H9 (cell line): ENCODE data around the gene PHAX. TPM values are rescaled to one million over a fixed set of nuclear protein-coding genes. Genes with fewer than 3 reads are reported as not detected.
"Not testable (repeated sequence)": the region's sequence is repeated elsewhere in the genome, so short reads cannot be mapped to it uniquely, and the experiment has no call there.

ENCODE experiments used
- DNase-seq: peaks from one replicate; pipeline ENCODE4 v3.0.0-alpha.2; 2017
- H2AFZ ChIP-seq: one replicate; pipeline ENCODE4 v1.6.1; 2013; ENCODE audit warnings: mild to moderate bottlenecking, low read length, control low read depth, moderate library complexity
- H2AK5ac ChIP-seq: 2 replicates; pipeline ENCODE4 v1.6.1; 2013; ENCODE audit warnings: low read length, control low read depth, mixed read lengths; ENCODE audit not compliant: insufficient read length
- H2BK120ac ChIP-seq: one replicate; pipeline ENCODE4 v1.6.1; 2013; ENCODE audit warnings: low read depth, mild to moderate bottlenecking, low read length, control low read depth, inconsistent platforms; ENCODE audit not compliant: poor library complexity, severe bottlenecking
- H2BK12ac ChIP-seq: 2 replicates; pipeline ENCODE4 v1.6.1; 2013; ENCODE audit warnings: low read length, control low read depth, mixed read lengths, low read depth; ENCODE audit not compliant: insufficient read length
- H2BK15ac ChIP-seq: 2 replicates; pipeline ENCODE4 v1.6.1; 2013; ENCODE audit warnings: low read depth, low read length, control low read depth
- H2BK20ac ChIP-seq: one replicate; pipeline ENCODE4 v1.6.1; 2013; ENCODE audit warnings: low read depth, mild to moderate bottlenecking, low read length, control low read depth, inconsistent platforms; ENCODE audit not compliant: poor library complexity, severe bottlenecking
- H2BK5ac ChIP-seq: 2 replicates; pipeline ENCODE4 v1.6.1; 2013; ENCODE audit warnings: low read length, control low read depth, mixed read lengths; ENCODE audit not compliant: insufficient read length
- H3K14ac ChIP-seq: 2 replicates; pipeline ENCODE4 v1.6.1; 2013; ENCODE audit warnings: low read length, control low read depth; ENCODE audit not compliant: insufficient read depth
- H3K18ac ChIP-seq: 2 replicates; pipeline ENCODE4 v1.6.1; 2013; ENCODE audit warnings: low read depth, mild to moderate bottlenecking, mixed read lengths, low read length, control low read depth; ENCODE audit not compliant: insufficient read length
- H3K23ac ChIP-seq: 2 replicates; pipeline ENCODE4 v1.6.1; 2013; ENCODE audit warnings: low read length, control low read depth, mixed read lengths, low read depth; ENCODE audit not compliant: insufficient read length
- H3K23me2 ChIP-seq: 2 replicates; pipeline ENCODE4 v1.6.1; 2013; ENCODE audit warnings: low read depth, mild to moderate bottlenecking, mixed read lengths, low read length, control low read depth; ENCODE audit not compliant: insufficient read length, poor library complexity, severe bottlenecking
- H3K27ac ChIP-seq: 2 replicates; pipeline ENCODE4 v1.5.1; 2013; ENCODE audit warnings: low read length, control low read depth, mixed read lengths, low read depth; ENCODE audit not compliant: insufficient read length
- H3K27me3 ChIP-seq: 2 replicates; pipeline ENCODE4 v1.6.1; 2013; ENCODE audit warnings: low read length, control low read depth, inconsistent platforms; ENCODE audit not compliant: insufficient read depth
- H3K4ac ChIP-seq: 2 replicates; pipeline ENCODE4 v1.6.1; 2013; ENCODE audit warnings: low read depth, mild to moderate bottlenecking, control low read depth, inconsistent platforms, low read length, moderate library complexity
- H3K4me1 ChIP-seq: 2 replicates; pipeline ENCODE4 v1.6.1; 2013; ENCODE audit warnings: low read length, control low read depth, inconsistent platforms; ENCODE audit not compliant: insufficient read depth
- H3K4me2 ChIP-seq: 2 replicates; pipeline ENCODE4 v1.6.1; 2013; ENCODE audit warnings: low read length, control low read depth, mixed read lengths; ENCODE audit not compliant: insufficient read length, insufficient read depth
- H3K56ac ChIP-seq: 2 replicates; pipeline ENCODE4 v1.6.1; 2013; ENCODE audit warnings: low read depth, mild to moderate bottlenecking, mixed read lengths, low read length, control low read depth; ENCODE audit not compliant: insufficient read length
- H3K79me1 ChIP-seq: 2 replicates; pipeline ENCODE4 v1.6.1; 2013; ENCODE audit warnings: low read depth, mild to moderate bottlenecking, moderate library complexity, low read length, control low read depth, inconsistent platforms; ENCODE audit not compliant: insufficient read depth, poor library complexity, severe bottlenecking
- H3K79me2 ChIP-seq: 2 replicates; pipeline ENCODE4 v1.6.1; 2013; ENCODE audit warnings: low read length, control low read depth, inconsistent platforms; ENCODE audit not compliant: insufficient read depth
- H3K9ac ChIP-seq: 2 replicates; pipeline ENCODE4 v1.6.1; 2013; ENCODE audit warnings: low read length, control low read depth, mixed read lengths; ENCODE audit not compliant: insufficient read length; ENCODE audit errors: extremely low read depth
- H3K9me3 ChIP-seq: one replicate; pipeline ENCODE4 v1.6.1; 2013; ENCODE audit warnings: low read depth, low read length, inconsistent platforms; ENCODE audit not compliant: control insufficient read depth
- H3T11ph ChIP-seq: one replicate; pipeline ENCODE4 v1.6.1; 2013; ENCODE audit warnings: mild to moderate bottlenecking, low read length, control low read depth, inconsistent platforms
- H4K20me1 ChIP-seq: one replicate; pipeline ENCODE4 v1.6.1; 2013; ENCODE audit not compliant: control insufficient read depth, insufficient read length, insufficient read depth
- H4K5ac ChIP-seq: 2 replicates; pipeline ENCODE4 v1.6.1; 2013; ENCODE audit warnings: low read depth, mild to moderate bottlenecking, mixed read lengths, low read length, control low read depth; ENCODE audit not compliant: insufficient read length
- H4K8ac ChIP-seq: replicated peaks from 2 replicates; pipeline ENCODE4 v1.6.1; 2013; ENCODE audit warnings: low read length, control low read depth, mixed read lengths, low read depth; ENCODE audit not compliant: insufficient read length
- H4K91ac ChIP-seq: 2 replicates; pipeline ENCODE4 v1.6.1; 2013; ENCODE audit warnings: low read depth, mild to moderate bottlenecking, moderate library complexity, mixed read lengths, low read length, control low read depth; ENCODE audit not compliant: insufficient read length
- H3K27ac Mint-ChIP-seq, 3 experiments: 2 replicates in 2 of 3; 3 replicates in 1 of 3; pipeline ENCODE4 v1.8.0; 2020 to 2021; ENCODE audit warnings: mixed read lengths in 3 of 3, mild to moderate bottlenecking in 1 of 3, moderate library complexity in 1 of 3
- H3K27me3 Mint-ChIP-seq: 2 replicates; pipeline ENCODE4 v1.8.0; 2021; ENCODE audit warnings: low read depth, mild to moderate bottlenecking, moderate library complexity, mixed read lengths
- H3K36me3 Mint-ChIP-seq, 3 experiments: 2 replicates in 2 of 3; 3 replicates in 1 of 3; pipeline ENCODE4 v1.8.0; 2020 to 2021; ENCODE audit warnings: low read depth in 3 of 3, mixed read lengths in 3 of 3; ENCODE audit not compliant: insufficient read depth in 1 of 3
- H3K4me1 Mint-ChIP-seq, 2 experiments: 2 replicates each; pipeline ENCODE4 v1.8.0; 2020; ENCODE audit warnings: mixed read lengths in 2 of 2
- H3K4me3 Mint-ChIP-seq, 2 experiments: 2 replicates in 1 of 2; 3 replicates in 1 of 2; pipeline ENCODE4 v1.8.0; 2020 to 2021; ENCODE audit warnings: mild to moderate bottlenecking in 2 of 2, mixed read lengths in 2 of 2, moderate library complexity in 1 of 2
- H3K9me3 Mint-ChIP-seq, 2 experiments: 2 replicates in 1 of 2; 3 replicates in 1 of 2; pipeline ENCODE4 v1.8.0; 2020; ENCODE audit warnings: mild to moderate bottlenecking in 2 of 2, mixed read lengths in 2 of 2, moderate library complexity in 1 of 2
- WGBS: extraction: QIAGEN DNeasy Blood & Tissue Kit; methylation state at CpG from one replicate; pipeline ENCODE4 v1.1.7; 2013; ENCODE audit warnings: missing lambda C conversion rate, low lambda C conversion rate, mixed read lengths; ENCODE audit not compliant: insufficient read length; ENCODE audit errors: extremely low coverage; 5-methylcytosine and 5-hydroxymethylcytosine counted together
- total RNA-seq: library from RNA; stranded (reverse); gene quantifications from 2 replicates; pipeline ENCODE4 v1.2.1, GENCODE V29; 2021
- TF ChIP-seq, protein P1 (sequence below): fragments of 200-600 bp; sonication (generic); conservative IDR thresholded peaks from 3 replicates; pipeline ENCODE4 v1.8.0; 2021; ENCODE audit warnings: antibody characterized with exemption, mild to moderate bottlenecking

Gene PHAX
- total RNA-seq, 1 experiment from 2014 or later, result 65.6 TPM

DNA sequence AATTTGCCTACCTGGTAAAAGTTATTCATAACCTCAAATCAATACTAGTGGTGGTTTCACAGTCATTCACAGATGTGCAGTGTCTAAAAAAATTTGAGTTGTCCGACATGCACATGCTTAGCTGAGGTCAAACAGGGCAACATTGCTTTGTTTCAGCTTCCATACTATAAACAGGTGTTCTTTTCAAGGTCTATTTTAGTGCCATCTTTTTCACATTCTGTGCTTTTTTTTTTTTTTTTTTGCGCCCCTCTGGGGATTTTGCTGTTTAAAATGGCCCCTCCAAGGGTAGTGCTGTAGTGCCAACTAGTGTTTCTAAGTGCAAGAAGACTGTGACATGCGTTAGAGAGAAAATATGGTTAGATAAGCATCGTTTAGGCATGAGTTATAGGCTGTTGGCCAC, 14.5 kb downstream of the PHAX start:
- H3K4me1 Mint-ChIP-seq, result no peaks in the 10 kb centered on the region; a peak in 1 of 4 replicates
- H2BK5ac ChIP-seq, result no peak overlapping the region
- H3K4me3 Mint-ChIP-seq, result no peak overlapping the region
- H4K91ac ChIP-seq, result no peak overlapping the region
- peaks cover 3% of the 10 kb centered on the region for H3K79me1 ChIP-seq
- no peak overlapping the region for H2BK20ac ChIP-seq
- no peak overlapping the region for H4K8ac ChIP-seq
- TF ChIP-seq, protein P1, sequence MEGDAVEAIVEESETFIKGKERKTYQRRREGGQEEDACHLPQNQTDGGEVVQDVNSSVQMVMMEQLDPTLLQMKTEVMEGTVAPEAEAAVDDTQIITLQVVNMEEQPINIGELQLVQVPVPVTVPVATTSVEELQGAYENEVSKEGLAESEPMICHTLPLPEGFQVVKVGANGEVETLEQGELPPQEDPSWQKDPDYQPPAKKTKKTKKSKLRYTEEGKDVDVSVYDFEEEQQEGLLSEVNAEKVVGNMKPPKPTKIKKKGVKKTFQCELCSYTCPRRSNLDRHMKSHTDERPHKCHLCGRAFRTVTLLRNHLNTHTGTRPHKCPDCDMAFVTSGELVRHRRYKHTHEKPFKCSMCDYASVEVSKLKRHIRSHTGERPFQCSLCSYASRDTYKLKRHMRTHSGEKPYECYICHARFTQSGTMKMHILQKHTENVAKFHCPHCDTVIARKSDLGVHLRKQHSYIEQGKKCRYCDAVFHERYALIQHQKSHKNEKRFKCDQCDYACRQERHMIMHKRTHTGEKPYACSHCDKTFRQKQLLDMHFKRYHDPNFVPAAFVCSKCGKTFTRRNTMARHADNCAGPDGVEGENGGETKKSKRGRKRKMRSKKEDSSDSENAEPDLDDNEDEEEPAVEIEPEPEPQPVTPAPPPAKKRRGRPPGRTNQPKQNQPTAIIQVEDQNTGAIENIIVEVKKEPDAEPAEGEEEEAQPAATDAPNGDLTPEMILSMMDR, result no peak
- H4K20me1 ChIP-seq, result no peaks in the 10 kb centered on the region
- H3K27me3 Mint-ChIP-seq, result no peaks in the 10 kb centered on the region
- H2AFZ ChIP-seq, result no peak overlapping the region
- peaks cover 2% of the 10 kb centered on the region; the same call in 1 of the 2 replicates for H3K79me2 ChIP-seq
- DNase-seq, result no peak
- no peaks in the 10 kb centered on the region for H3K23me2 ChIP-seq
- H3K27me3 ChIP-seq, result no peaks in the 10 kb centered on the region
- no peak overlapping the region for H3K9ac ChIP-seq
- no peak overlapping the region for H2BK15ac ChIP-seq
- H3K9me3 Mint-ChIP-seq, result no peaks in the 10 kb centered on the region
- H3T11ph ChIP-seq, result no peak overlapping the region
- no peak overlapping the region for H3K14ac ChIP-seq
- no CpG with 5 or more reads among the region's 4 CpGs for WGBS
- no peak overlapping the region for H3K27ac Mint-ChIP-seq
- H2BK12ac ChIP-seq, result no peak overlapping the region
- H4K5ac ChIP-seq, result no peak overlapping the region
- no peak overlapping the region for H3K23ac ChIP-seq
- no peak overlapping the region for H3K56ac ChIP-seq
- H2AK5ac ChIP-seq, result no peak overlapping the region
- H3K36me3 Mint-ChIP-seq, result peaks cover 22 to 73% (median 56%) of the 10 kb centered on the region in 3 experiments
- no peak overlapping the region for H3K27ac ChIP-seq
- no peak overlapping the region for H3K4ac ChIP-seq
- no peak overlapping the region for H3K18ac ChIP-seq
- no peak overlapping the region for H3K4me2 ChIP-seq
- no peaks in the 10 kb centered on the region for H3K4me1 ChIP-seq
- H2BK120ac ChIP-seq, result no peak overlapping the region
- H3K9me3 ChIP-seq, result no peaks in the 10 kb centered on the region

DNA sequence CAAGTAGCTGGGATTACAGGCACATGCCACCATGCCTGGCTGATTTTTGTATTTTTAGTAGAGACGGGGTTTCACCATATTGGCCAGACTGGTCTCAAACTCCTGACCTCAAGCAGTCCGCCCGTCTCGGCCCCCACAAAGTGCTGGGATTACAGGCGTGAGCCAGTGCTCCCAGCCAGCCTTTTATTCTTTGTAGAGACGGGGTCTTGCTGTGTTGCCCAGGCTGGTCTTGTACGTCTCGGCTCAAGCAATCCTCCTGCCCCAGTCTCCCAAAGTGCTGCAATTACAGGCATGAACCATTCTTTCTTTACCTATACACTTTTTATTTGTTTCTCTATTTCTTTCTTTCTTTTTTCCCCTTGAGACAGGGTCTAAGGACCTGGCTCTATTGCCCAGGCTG, 16.9 kb downstream of the PHAX start:
- H3K4me2 ChIP-seq, H3K27ac ChIP-seq, H4K20me1 ChIP-seq, H3K23ac ChIP-seq, H2BK120ac ChIP-seq, H2BK12ac ChIP-seq, H2AK5ac ChIP-seq, H3K9me3 ChIP-seq, H3K27ac Mint-ChIP-seq, H3K23me2 ChIP-seq, H3T11ph ChIP-seq, DNase-seq, H4K91ac ChIP-seq, H3K79me1 ChIP-seq, H3K4me1 ChIP-seq, H3K4ac ChIP-seq, H3K4me1 Mint-ChIP-seq, H4K5ac ChIP-seq, H2BK15ac ChIP-seq, H2AFZ ChIP-seq, H3K14ac ChIP-seq, H3K27me3 Mint-ChIP-seq, H3K9ac ChIP-seq, H3K4me3 Mint-ChIP-seq, H3K9me3 Mint-ChIP-seq, H2BK20ac ChIP-seq, H3K79me2 ChIP-seq, H3K56ac ChIP-seq, H3K27me3 ChIP-seq, H3K18ac ChIP-seq, H4K8ac ChIP-seq, H2BK5ac ChIP-seq: not testable (repeated sequence)
- WGBS, result no CpG with 5 or more reads among the region's 8 CpGs
- H3K36me3 Mint-ChIP-seq, result peaks cover 15 to 66% (median 41%) of the 10 kb centered on the region in 3 experiments; a peak in 6 of 7 replicates
